Stomach (tissue), 4 donors: ENCODE results near the gene MCF2L.

Source experiments
- EP300 ChIP-seq: sonication (generic); formaldehyde crosslinking; IDR thresholded peaks from one replicate; pipeline ENCODE4 v1.6.1; 2017; ENCODE audit warnings: antibody characterized with exemption
- POLR2A ChIP-seq, 4 donors: fragments of 450-650 bp; IDR thresholded peaks; one replicate each; pipeline ENCODE4 v1.6.1; 2016; ENCODE audit warnings: antibody characterized with exemption in 4 of 4, control low read depth in 2 of 4, mild to moderate bottlenecking in 1 of 4, moderate library complexity in 1 of 4
- TF ChIP-seq, protein P1 (sequence below), 7 experiments: fragments of 450-650 bp in 4 of 7; fragments of 200-600 bp in 3 of 7; sonication (generic) in 3 of 7; IDR thresholded peaks; one replicate each; pipeline ENCODE4 v1.5.1; 2016 to 2019; ENCODE audit warnings: antibody characterized with exemption in 7 of 7, control low read depth in 2 of 7, mild to moderate bottlenecking in 1 of 7

DNA sequence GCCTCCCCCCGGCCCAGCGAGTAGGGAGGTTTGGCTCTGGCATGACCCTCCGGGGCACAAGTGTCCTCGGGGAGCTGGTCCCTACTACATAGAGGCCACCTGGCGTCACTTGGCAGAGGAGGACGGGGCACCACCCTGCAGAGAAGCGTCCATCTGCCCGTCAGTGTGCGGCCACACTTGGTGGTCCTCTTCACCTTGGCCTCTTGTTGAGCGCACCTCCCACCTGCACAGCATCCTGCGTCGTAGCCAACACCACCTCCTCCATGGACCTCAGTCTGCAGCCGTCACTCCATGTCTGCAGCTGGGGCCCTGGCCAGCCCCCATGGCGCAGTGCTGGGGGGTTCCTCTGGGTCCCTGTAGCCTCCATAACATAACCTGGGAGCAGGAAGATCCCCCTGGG, 35.1 kb downstream of the MCF2L start:
- TF ChIP-seq POLR2A (IDR thresholded peaks at IDR 0.05) (no peak), EP300 (no peak)
- TF ChIP-seq, protein P1, sequence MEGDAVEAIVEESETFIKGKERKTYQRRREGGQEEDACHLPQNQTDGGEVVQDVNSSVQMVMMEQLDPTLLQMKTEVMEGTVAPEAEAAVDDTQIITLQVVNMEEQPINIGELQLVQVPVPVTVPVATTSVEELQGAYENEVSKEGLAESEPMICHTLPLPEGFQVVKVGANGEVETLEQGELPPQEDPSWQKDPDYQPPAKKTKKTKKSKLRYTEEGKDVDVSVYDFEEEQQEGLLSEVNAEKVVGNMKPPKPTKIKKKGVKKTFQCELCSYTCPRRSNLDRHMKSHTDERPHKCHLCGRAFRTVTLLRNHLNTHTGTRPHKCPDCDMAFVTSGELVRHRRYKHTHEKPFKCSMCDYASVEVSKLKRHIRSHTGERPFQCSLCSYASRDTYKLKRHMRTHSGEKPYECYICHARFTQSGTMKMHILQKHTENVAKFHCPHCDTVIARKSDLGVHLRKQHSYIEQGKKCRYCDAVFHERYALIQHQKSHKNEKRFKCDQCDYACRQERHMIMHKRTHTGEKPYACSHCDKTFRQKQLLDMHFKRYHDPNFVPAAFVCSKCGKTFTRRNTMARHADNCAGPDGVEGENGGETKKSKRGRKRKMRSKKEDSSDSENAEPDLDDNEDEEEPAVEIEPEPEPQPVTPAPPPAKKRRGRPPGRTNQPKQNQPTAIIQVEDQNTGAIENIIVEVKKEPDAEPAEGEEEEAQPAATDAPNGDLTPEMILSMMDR (IDR thresholded peaks at IDR 0.05): no peak
